HG02973 (cell line): Measurements from ENCODE around the gene RNF186.
"Not testable (repeated sequence)": the region's sequence is repeated elsewhere in the genome, so short reads cannot be mapped to it uniquely, and the experiment has no call there.

ENCODE experiments used
- ATAC-seq: cut with Tn5 transposase; IDR thresholded peaks from one replicate; pipeline ENCODE4 v1.9.1; 2021; ENCODE audit warnings: moderate library complexity; ENCODE audit not compliant: unreplicated experiment

Gene RNF186

DNA sequence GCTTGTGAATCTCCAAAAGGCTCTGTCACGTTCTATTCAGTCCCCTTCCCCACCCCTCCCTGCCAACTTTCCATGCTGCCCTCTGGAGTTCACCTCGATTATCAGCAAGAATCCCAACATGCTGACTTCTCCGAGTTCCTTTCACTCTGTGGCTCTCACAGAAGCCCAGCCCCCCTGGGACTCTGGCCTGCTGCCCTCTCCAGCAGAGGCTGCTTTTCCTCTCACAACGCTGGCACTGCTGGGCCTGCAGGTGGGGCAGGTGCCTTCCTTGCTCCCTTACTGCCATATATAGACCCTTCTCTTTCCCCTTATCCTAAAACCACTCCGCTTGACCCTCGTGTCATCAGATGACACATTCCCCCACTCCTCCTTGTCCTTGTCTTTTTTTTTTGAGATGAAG is 10.2 kb upstream of the RNF186 start:
- ATAC-seq, result no peak

GRCh38 chr1:19824541-19824940 is 9.5 kb upstream of the RNF186 start:
- ATAC-seq, result no peak

- ATAC-seq, result no peak
Observed at GRCh38 chr1:19824036-19824435, 9.0 kb upstream of the RNF186 start.

- ATAC-seq, result no peak
Observed at GRCh38 chr1:19819701-19820100, 4.6 kb upstream of the RNF186 start.

DNA sequence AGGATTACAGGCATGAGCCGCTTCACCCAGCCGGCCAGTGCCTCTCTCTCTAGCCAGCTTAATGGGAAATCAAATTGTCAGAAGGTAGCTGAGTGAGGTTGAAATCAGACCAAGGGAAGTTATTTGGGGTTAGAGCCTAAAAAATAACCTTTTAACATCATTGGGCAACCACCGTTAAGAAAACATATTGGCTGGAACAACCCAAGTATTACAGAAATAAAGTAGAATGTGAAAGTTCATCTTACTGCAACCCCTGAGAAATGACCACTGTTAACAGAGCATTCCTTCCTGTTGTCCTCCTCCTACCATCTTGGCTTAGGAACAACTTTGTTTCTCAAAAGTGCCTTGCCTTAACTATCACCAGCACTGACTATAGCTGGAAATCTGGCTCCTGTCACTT is 3.2 kb upstream of the RNF186 start:
- ATAC-seq, result no peak

GRCh38 chr1:19817160-19817559 is 2.1 kb upstream of the RNF186 start:
- no peak for ATAC-seq

GRCh38 chr1:19816737-19817086 is 1.6 kb upstream of the RNF186 start:
- ATAC-seq, result not testable (repeated sequence)

DNA sequence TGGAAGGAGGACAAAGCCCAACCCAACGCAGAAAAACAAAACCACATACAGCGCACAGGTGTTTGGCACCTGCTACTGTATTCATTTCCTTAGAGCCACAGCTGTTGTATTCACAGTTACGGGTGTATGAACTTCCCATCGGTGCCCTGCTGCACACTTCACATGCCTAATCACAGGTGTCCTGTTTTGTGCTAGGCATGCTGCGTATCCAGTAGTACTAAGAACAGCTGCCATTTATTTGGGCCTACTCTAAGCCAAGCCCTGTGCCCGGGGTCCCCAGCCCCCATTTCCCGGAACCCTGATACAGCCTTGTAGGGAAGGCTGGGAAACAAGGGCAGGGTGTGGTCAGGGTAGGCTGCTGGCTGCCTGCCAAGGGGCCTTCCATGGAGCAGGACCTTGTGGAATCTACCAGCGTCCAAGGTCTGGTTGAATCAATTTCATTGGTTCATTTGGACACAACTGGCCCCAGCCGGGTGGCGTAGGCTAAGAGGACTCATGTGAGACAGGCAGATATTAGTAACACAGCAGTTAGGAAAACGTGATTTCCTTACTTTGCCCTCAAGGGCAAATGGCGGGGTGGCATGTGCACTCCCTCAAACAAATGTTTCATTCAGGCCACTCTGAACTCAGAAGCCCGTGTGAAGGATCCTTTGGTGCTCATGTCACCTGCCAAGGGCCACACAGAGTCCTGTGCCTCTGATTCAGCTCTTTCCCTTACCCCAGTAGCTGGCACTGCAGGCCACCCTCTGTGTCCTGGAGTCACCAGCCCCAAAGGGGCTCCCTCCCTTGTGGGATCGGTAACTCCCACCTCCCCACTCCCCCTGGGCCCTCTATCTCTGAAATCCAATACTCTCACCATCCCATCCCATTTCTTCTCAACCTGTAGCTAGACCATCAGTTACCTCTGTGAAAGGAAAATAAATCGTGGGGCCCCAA is 986 bp upstream of the RNF186 start:
- no peak for ATAC-seq

DNA sequence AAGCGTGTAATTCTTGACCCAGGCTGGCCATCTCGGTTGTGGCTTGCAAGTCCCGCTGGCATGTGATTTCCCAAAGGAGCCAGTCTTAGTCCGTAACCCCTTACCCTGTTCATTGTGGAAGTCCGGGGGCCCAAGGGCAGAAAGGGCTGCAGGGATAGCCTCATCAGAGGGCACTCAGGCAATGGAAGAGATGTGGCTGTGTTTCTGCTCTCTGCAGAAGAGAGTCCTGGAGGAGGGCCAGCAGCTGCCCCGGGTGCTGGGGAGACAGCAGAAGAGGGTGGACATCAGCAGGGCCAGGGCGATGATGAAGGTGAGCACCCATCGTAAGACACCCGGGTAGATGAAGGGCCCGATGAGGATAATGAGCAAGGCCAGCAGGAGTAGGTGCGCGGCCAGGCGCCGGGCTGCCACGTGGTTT is 830 bp downstream of the RNF186 start:
- no peak for ATAC-seq

- no peak for ATAC-seq
Observed at GRCh38 chr1:19813643-19813960, 1.5 kb downstream of the RNF186 start.

DNA sequence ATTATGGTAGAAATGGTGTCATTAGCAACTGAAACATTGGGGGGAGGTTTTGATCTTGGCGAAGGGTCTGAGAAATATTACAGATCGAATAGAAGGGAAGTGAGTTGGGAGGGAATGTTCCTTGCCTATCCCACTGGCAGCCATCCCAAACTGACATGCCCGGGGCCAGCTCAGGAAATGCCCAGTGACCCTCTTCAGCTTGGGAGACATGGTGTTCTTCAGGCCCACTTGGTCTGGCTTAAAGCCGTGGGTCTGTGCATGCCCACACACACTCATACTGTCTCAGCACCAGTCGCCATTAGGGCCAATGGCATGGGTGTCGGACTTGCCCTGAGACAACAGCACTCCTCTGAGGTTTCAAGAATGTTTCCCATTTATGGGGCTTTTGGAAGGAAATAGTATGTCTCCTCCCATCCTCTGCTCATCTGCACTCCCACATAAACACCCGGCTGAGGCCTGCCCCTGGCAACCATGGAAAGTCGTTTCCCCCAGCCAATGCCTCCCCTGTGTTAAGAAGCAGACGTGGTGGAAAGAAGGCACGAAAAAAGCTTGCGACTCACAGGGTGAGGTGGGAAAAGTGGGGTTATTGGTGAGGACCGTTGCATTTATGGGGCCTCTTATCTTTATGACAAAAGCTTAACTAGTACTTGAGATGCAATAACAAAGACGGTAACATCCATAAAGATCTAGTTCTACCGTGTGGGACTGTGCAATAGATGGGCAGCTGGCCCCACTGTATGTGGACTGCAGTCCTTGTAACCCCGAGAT is 2.0 kb downstream of the RNF186 start:
- ATAC-seq, result no peak

- ATAC-seq, result no peak
Observed at GRCh38 chr1:19811206-19811851, 3.8 kb downstream of the RNF186 start.

DNA sequence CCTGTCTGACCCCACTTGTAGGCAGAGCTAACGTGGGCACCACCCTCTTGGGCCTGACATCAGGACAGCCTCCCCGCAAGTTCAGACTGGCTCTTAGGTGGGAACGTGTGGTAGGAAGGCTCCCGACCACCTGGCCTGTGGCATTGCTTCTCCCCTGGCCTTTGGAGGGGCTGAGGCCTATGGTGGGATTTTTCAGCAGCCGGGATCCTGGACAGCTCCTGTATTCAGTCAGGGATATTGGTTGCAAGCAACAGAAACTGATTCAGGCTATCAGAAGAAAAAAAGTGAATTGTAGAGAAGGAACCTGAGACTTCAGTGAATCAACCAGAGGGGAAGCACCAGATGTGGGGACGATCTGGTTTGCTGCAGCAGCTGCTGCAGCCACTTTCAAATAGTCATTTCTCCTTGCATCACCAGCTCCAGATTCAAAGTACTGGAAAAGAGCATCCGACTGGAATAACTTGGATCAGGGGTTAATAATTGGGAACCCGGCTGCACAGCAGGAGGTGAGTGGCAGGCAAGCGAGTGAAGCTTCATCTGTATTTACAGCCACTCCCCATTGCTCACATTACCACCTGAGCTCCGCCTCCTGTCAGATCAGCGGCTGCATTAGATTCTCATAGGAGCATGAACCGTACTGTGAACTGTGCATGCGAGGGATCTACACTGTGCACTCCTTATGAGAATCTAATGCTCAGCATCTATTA is 5.9 kb downstream of the RNF186 start:
- ATAC-seq, result no peak

GRCh38 chr1:19808351-19808750 is 6.7 kb downstream of the RNF186 start:
- ATAC-seq, result no peak

- ATAC-seq, result no peak
Observed at GRCh38 chr1:19804831-19805251, 10.2 kb downstream of the RNF186 start.

DNA sequence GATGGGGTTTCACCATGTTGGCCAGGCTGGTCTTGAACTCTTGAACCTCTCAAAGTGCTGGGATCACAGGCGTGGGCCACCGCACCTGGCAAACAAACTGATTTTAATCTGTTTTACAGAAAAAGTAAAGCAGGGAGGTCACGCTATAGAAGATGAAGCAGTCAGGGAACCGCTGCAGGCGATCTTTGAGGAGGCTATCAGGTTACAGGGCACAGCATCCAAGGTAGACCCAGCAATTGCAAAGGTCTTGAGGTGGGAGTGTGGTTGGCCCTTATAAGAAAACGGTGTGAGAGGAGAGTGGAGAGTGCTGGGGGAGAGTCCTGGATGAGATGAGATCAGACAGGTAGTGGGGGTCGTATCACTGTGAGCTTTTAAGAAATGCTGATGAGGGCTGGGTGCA is 12.8 kb downstream of the RNF186 start:
- no peak for ATAC-seq

GRCh38 chr1:19800076-19800804 is 14.8 kb downstream of the RNF186 start:
- ATAC-seq, result peak; percentile 36

DNA sequence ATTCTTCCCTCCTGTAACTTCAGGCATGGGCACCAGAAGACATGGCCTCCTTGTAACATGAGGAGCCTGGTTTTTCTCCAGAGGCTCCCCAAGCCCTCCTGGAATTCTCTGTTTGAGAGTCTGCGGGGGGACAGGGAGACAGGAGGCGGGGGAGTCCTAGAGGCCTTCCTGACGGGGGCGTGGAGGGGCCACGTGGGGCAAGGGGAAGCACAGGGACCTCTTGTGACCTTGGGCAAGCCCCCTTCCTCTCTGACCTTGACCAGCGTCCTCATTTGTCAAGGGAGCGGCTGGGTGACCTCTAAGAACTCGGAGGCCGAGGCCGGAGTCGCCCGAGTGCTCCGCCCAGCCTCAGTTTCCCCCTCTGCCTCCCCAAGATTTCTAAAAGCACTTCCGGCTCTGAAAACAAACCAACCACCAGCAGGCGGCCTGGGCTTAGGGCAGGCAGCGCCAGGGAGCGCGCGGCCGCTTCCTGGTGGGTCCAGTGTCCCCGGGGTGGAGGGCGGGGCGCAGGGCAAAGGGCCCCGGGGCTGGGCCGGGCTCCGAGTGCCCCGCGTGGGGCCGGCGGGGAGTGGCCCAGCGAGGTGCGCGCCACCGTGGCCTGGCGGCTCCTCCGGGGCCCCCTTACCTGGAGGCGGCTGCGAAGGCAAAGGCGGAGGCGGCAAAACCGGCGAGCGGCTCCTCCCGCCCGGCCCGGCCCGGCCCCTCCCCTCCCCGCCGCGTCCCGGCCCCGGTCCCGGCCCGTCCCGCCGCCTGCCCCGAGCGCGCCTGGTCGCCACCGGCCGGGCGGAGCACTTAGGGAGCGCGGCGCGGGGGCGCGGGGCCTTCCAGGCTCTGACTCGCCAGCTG is 15.6 kb downstream of the RNF186 start, which contains the start of gene TMCO4:
Gene TMCO4 (minus strand): TSS at position 687 of the 846 bp plus-strand sequence. CDS start 19,158 bp downstream, outside the sequence.
- peak; percentile 50 for ATAC-seq

GRCh38 chr1:19798486-19799229 is 16.4 kb downstream of the RNF186 start:
- no peak for ATAC-seq
